Testis (tissue), 3 donors: ENCODE data around the gene SMAD9. TPM values are rescaled to one million over a fixed set of nuclear protein-coding genes. Genes with fewer than 3 reads are reported as not detected.
A peak's percentile ranks its signal among the peaks of the same experiment; 100 is the strongest.

ENCODE experiments used
- DNase-seq: peaks from one replicate; pipeline ENCODE4 v3.0.0-alpha.2; 2019
- H3K27ac ChIP-seq, 2 donors: fragments of 200-600 bp; sonication (generic); one replicate each; pipeline ENCODE4 v1.5.1; 2019
- H3K27me3 ChIP-seq: fragments of 200-600 bp; sonication (generic); one replicate; pipeline ENCODE4 v1.5.1; 2019
- H3K36me3 ChIP-seq: fragments of 200-600 bp; sonication (generic); one replicate; pipeline ENCODE4 v1.5.1; 2017; ENCODE audit warnings: low read depth; ENCODE audit errors: missing control alignments
- H3K4me1 ChIP-seq: fragments of 200-600 bp; sonication (generic); one replicate; pipeline ENCODE4 v1.5.1; 2019
- H3K4me3 ChIP-seq, 2 donors: fragments of 200-600 bp; sonication (generic); one replicate each; pipeline ENCODE4 v1.5.1; 2017 to 2019
- H3K9me3 ChIP-seq: fragments of 200-600 bp; sonication (generic); one replicate; pipeline ENCODE4 v1.5.1; 2017
- POLR2A ChIP-seq: fragments of 450-650 bp; IDR thresholded peaks from one replicate; pipeline ENCODE4 v1.6.1; 2017; ENCODE audit warnings: antibody characterized with exemption, mild to moderate bottlenecking, moderate library complexity
- WGBS, 2 donors: methylation state at CpG; one replicate each; pipeline ENCODE4 v1.1.5; 2018; 5-methylcytosine and 5-hydroxymethylcytosine counted together
- intact Hi-C: fragments of 100-400 bp; cut with DNase I; formaldehyde crosslinking; loops from one replicate; pipeline ENCODE4 v1.15.1; 2023; ENCODE audit warnings: low total_unique reads
- polyA plus RNA-seq: library from polyadenylated mRNA; stranded (reverse); fragments of 350-450 nt; fragmentation: Illumina TruSeq; extraction: RNeasy Lipid Tissue Mini Kit (QIAGEN cat#74804); gene quantifications from one replicate; pipeline ENCODE4 v1.2.3, GENCODE V29; 2014; ENCODE audit warnings: low read depth, low replicate concordance; ENCODE audit not compliant: insufficient read depth
- total RNA-seq, 2 donors: library from RNA; depleted of rRNA; stranded (reverse); fragments of >200 nt; gene quantifications; one replicate each; pipeline ENCODE4 v1.2.3, GENCODE V29; 2016
- TF ChIP-seq, protein P1 (sequence below), 3 experiments: fragments of 450-650 bp in 2 of 3; fragments of 200-600 bp in 1 of 3; sonication (generic) in 1 of 3; IDR thresholded peaks; one replicate each; pipeline ENCODE4 v1.5.1; 2016 to 2019; ENCODE audit warnings: antibody characterized with exemption in 3 of 3, mild to moderate bottlenecking in 2 of 3, moderate library complexity in 1 of 3

The SMAD9 gene
- total and polyA plus RNA-seq, 3 donors from 2014 or later = 4.2 to 11.3 (median 10.9) TPM

DNA sequence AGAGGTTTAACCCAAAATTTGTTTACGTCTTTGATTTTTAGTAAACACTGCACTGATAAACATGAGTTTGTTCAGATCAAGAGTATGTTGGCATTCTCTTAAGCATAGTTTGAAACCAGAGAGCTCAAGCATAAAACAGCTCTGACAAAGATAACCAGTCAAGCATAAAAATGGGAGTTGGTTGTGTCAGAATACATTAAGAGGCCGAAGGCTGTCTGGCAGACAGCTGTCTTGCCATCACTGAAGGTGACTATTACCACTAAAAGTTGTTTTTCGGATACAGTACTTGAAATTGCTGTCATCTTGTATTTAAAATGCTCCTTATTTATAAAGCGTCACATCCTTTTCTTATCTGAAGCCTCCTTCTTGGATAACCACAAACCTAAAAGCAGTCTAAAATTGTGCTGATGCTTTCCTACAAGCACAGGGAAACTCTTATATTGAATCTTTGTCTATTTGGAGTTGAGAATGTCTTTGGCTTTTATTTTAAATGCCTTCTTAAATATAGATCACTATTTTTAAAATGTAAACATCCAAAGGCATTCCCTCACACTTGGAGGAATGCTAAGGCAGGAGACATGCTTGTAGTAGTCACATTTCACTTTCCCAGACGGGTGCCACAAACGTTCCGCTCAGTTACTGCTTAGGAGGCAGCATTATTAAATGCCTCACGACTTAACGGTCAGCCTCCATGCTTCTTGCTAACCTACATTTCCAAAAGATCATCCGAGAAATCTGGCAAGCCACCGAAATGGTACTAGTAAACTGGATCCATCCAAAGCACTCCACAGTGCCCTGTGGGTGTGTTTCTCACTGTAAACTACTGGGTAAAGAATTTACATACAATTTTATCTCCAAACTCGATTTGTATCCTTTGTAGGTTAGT, 1.5 kb downstream of the SMAD9 start:
- 22 to 30% methylated on average over 12 of the region's 12 CpGs for WGBS, 2 donors
- H3K27me3 ChIP-seq = no peaks in the 10 kb centered on the region
- intact Hi-C loops = no loop called here
- H3K9me3 ChIP-seq = no peaks in the 10 kb centered on the region
- H3K4me1 ChIP-seq = no peaks in the 10 kb centered on the region
- no peak for DNase-seq
- TF ChIP-seq, protein P1, sequence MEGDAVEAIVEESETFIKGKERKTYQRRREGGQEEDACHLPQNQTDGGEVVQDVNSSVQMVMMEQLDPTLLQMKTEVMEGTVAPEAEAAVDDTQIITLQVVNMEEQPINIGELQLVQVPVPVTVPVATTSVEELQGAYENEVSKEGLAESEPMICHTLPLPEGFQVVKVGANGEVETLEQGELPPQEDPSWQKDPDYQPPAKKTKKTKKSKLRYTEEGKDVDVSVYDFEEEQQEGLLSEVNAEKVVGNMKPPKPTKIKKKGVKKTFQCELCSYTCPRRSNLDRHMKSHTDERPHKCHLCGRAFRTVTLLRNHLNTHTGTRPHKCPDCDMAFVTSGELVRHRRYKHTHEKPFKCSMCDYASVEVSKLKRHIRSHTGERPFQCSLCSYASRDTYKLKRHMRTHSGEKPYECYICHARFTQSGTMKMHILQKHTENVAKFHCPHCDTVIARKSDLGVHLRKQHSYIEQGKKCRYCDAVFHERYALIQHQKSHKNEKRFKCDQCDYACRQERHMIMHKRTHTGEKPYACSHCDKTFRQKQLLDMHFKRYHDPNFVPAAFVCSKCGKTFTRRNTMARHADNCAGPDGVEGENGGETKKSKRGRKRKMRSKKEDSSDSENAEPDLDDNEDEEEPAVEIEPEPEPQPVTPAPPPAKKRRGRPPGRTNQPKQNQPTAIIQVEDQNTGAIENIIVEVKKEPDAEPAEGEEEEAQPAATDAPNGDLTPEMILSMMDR (IDR thresholded peaks at IDR 0.05) = no peak
- TF ChIP-seq POLR2A = no peak
- peak overlapping the region; percentile 67 to 73 for H3K4me3 ChIP-seq
- no peaks in the 10 kb centered on the region for H3K36me3 ChIP-seq
- peak overlapping the region; percentile 55 to 66 for H3K27ac ChIP-seq

DNA sequence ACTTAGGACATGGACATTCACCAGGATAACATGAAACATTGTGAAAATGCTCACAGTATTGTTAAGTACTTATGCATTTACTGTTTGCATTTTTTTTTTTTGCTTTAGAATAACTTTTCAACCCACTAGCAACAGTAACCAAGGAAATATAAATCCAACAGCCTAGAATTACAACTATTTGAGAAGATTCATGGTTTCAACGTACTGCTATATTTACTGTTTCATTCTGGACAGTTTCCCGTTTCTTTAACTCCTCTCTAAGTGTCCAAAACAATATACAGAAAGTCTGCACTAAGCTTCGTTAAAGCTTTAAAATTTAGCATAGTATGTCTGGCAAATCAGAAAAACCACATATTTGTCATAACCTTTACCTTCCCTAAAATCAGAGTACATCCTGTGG, 2.7 kb downstream of the SMAD9 start:
- TF ChIP-seq POLR2A = no peak
- TF ChIP-seq, protein P1 (IDR thresholded peaks at IDR 0.05) = no peak
- H3K27me3 ChIP-seq = no peaks in the 10 kb centered on the region
- intact Hi-C loops = no loop called here
- H3K27ac ChIP-seq = no peak overlapping the region
- 56 to 72% methylated on average over 3 of the region's 3 CpGs for WGBS, 2 donors
- no peaks in the 10 kb centered on the region for H3K4me1 ChIP-seq
- no peaks in the 10 kb centered on the region for H3K9me3 ChIP-seq
- no peak for DNase-seq
- no peaks in the 10 kb centered on the region for H3K36me3 ChIP-seq
- H3K4me3 ChIP-seq = no peak overlapping the region

- no peak for DNase-seq
- H3K27me3 ChIP-seq = no peaks in the 10 kb centered on the region
- H3K36me3 ChIP-seq = no peaks in the 10 kb centered on the region
- H3K27ac ChIP-seq = no peak overlapping the region
- no peak overlapping the region for H3K4me3 ChIP-seq
- H3K4me1 ChIP-seq = no peaks in the 10 kb centered on the region
- 62 to 66% methylated on average over 6 of the region's 6 CpGs for WGBS, 2 donors
- intact Hi-C loops = no loop called here
- no peaks in the 10 kb centered on the region for H3K9me3 ChIP-seq
- TF ChIP-seq POLR2A = no peak
Observed at GRCh38 chr13:36915896-36916640, 4.0 kb downstream of the SMAD9 start.

DNA sequence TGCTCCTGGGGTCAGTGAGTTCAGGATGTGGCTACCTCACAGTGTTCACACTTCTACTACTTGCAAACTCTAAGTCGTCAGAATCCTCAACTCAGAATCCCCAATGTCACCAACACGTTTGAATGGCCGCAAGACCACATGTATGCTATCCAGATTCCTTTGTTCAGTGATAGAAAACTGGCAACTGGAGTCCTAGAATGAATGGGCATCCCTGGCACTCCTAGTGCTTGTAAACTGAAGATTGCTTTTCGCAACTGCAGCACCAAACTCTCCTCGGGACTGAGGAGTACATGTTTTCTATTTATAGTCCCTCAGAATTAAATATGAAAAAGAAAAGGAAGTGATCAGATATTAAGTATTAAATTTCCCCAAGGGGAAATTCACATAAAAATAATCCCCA, 4.9 kb downstream of the SMAD9 start:
- H3K4me1 ChIP-seq = no peaks in the 10 kb centered on the region
- intact Hi-C loops = no loop called here

DNA sequence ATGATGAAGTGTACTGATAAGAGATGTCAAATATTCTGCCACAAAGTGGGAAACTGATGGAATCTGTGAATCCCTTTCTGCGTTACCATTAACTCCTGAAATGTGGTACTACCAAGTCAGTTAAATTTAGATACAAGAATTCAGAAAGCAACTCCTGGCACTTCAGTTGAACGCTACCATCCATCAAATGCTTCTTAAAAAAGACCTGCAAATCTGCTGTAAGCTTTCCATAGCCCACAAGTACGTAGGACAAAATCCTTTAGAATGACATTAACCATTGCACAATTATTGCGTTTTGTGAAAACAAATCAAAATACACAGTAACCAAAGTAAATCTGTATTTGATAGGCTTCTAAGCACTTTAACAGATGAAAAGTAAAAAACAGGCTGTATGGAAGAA, 5.4 kb downstream of the SMAD9 start:
- no peak overlapping the region for H3K4me3 ChIP-seq
- no peaks in the 10 kb centered on the region for H3K27me3 ChIP-seq
- DNase-seq = no peak
- no peaks in the 10 kb centered on the region for H3K9me3 ChIP-seq
- TF ChIP-seq, protein P1 (IDR thresholded peaks at IDR 0.05) = no peak
- TF ChIP-seq POLR2A = no peak
- H3K4me1 ChIP-seq = no peaks in the 10 kb centered on the region
- 87% methylated on average over 4 of the region's 4 CpGs for WGBS, 2 donors
- H3K36me3 ChIP-seq = no peaks in the 10 kb centered on the region
- intact Hi-C loops = no loop called here
- no peak overlapping the region for H3K27ac ChIP-seq

More for the DNA sequence above, 4.9 kb downstream of the SMAD9 start:
- no peak overlapping the region for H3K27ac ChIP-seq
- 64 to 73% methylated on average over 5 of the region's 5 CpGs for WGBS, 2 donors
- no peaks in the 10 kb centered on the region for H3K9me3 ChIP-seq
- TF ChIP-seq, protein P1 (IDR thresholded peaks at IDR 0.05) = no peak
- TF ChIP-seq POLR2A = no peak
- H3K27me3 ChIP-seq = no peaks in the 10 kb centered on the region
- no peak for DNase-seq
- no peaks in the 10 kb centered on the region for H3K36me3 ChIP-seq
- no peak overlapping the region for H3K4me3 ChIP-seq
